Measurements from ENCODE around the gene HMOX2. TPM values are rescaled to one million over a fixed set of nuclear protein-coding genes. Genes with fewer than 3 reads are reported as not detected.

Gene HMOX2
- total and polyA plus RNA-seq, 2 experiments from 2014 or later = 68.8 to 108 TPM

GRCh38 chr16:4507588-4508345 lies 31.6 kb downstream of the HMOX2 start:
- Histone ChIP-seq H3K36me3 (replicated peaks; ENCODE audit: insufficient read depth, low read depth) (no peaks in the 10 kb centered on the region), H4K20me1 (ENCODE audit: insufficient read depth, poor library complexity, severe bottlenecking) (no peaks in the 10 kb centered on the region), H3K9me2 (replicated peaks; ENCODE audit: insufficient read depth) (no peaks in the 10 kb centered on the region), H3K4me2 (no peak overlapping the region), H3K27ac (no peak overlapping the region), H3K79me2 (peaks cover 11% of the 10 kb centered on the region), H3K9me3 (ENCODE audit: low read depth) (no peaks in the 10 kb centered on the region), H3K27me3 (no peaks in the 10 kb centered on the region), H3K4me1 (ENCODE audit: insufficient read depth) (no peaks in the 10 kb centered on the region), H2AFZ (no peak overlapping the region), H3K4me3 (no peak overlapping the region)
- 96% methylated on average over 17 of the region's 17 CpGs for whole genome bisulfite sequencing (ENCODE audit: low lambda C conversion rate, missing lambda C conversion rate)
- no peak for DNase-seq (ENCODE audit: low spot score)
- no peak for TF ChIP-seq EZH2phosphoT487 (IDR thresholded peaks at IDR 0.05; ENCODE audit: low read depth, severe bottlenecking, unreplicated experiment)
- TF ChIP-seq CTCF (IDR thresholded peaks at IDR 0.05; ENCODE audit: poor library complexity) = no peak
- TF ChIP-seq EZH2 (IDR thresholded peaks at IDR 0.05; ENCODE audit: borderline replicate concordance) = no peak

DNA sequence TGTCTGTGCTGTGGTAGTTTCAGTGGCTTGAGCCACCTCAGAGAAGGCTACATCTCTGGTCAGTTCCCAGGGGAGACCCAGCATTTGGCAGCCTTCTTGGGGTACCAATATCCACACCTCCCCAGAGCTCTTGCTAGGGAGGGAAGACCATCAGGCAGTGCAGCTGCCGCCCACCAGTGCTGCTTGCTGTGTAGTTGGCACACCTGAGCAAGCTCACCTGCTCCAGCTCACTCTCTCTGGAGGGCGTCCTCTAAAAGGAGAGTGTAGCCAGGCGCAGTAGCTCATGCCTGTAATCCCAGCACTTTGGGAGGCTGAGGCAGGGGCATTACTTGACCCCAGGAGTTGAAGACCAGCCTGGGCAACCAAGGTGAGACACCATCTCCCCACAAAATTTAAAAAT lies 32.6 kb downstream of the HMOX2 start:
- H3K36me3 ChIP-seq (replicated peaks; ENCODE audit: insufficient read depth, low read depth) = no peaks in the 10 kb centered on the region

DNA sequence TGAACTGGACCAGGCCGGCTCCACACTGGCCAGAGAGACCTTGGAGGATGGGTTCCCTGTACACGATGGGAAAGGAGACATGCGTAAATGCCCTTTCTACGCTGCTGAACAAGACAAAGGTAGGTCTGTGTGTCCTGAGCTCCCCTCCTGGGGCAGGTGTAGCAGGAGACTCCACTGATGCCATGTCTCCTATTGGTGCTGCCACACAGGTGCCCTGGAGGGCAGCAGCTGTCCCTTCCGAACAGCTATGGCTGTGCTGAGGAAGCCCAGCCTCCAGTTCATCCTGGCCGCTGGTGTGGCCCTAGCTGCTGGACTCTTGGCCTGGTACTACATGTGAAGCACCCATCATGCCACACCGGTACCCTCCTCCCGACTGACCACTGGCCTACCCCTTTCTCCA lies 33.2 kb downstream of the HMOX2 start:
- no peaks in the 10 kb centered on the region for H3K79me2 ChIP-seq

More for the DNA sequence above, 32.6 kb downstream of the HMOX2 start:
- no peaks in the 10 kb centered on the region for H4K20me1 ChIP-seq (ENCODE audit: insufficient read depth, poor library complexity, severe bottlenecking)
- DNase-seq (ENCODE audit: low spot score) = no peak
- no peak overlapping the region for H3K4me2 ChIP-seq
- peaks cover under 1% of the 10 kb centered on the region for H3K79me2 ChIP-seq
- TF ChIP-seq EZH2phosphoT487 (IDR thresholded peaks at IDR 0.05; ENCODE audit: low read depth, severe bottlenecking, unreplicated experiment) = no peak
- no peak for TF ChIP-seq EZH2 (IDR thresholded peaks at IDR 0.05; ENCODE audit: borderline replicate concordance)
- no peak for TF ChIP-seq CTCF (IDR thresholded peaks at IDR 0.05; ENCODE audit: poor library complexity)
- H3K9me3 ChIP-seq (ENCODE audit: low read depth) = no peaks in the 10 kb centered on the region
- no peak overlapping the region for H3K27ac ChIP-seq
- WGBS (ENCODE audit: low lambda C conversion rate, missing lambda C conversion rate) = 97% methylated on average over 3 of the region's 3 CpGs
- H3K9me2 ChIP-seq (replicated peaks; ENCODE audit: insufficient read depth) = no peaks in the 10 kb centered on the region
- H3K4me1 ChIP-seq (ENCODE audit: insufficient read depth) = no peaks in the 10 kb centered on the region
- no peak overlapping the region for H3K4me3 ChIP-seq
- no peaks in the 10 kb centered on the region for H3K27me3 ChIP-seq
- no peak overlapping the region for H2AFZ ChIP-seq

More for the DNA sequence above, 33.2 kb downstream of the HMOX2 start:
- H3K9me2 ChIP-seq (replicated peaks; ENCODE audit: insufficient read depth) = no peaks in the 10 kb centered on the region
- peaks cover under 1% of the 10 kb centered on the region for H4K20me1 ChIP-seq (ENCODE audit: insufficient read depth, poor library complexity, severe bottlenecking)
- H2AFZ ChIP-seq = no peak overlapping the region
- H3K36me3 ChIP-seq (replicated peaks; ENCODE audit: insufficient read depth, low read depth) = no peaks in the 10 kb centered on the region
- TF ChIP-seq CTCF (IDR thresholded peaks at IDR 0.05; ENCODE audit: poor library complexity) (no peak), EZH2phosphoT487 (IDR thresholded peaks at IDR 0.05; ENCODE audit: low read depth, severe bottlenecking, unreplicated experiment) (no peak), EZH2 (IDR thresholded peaks at IDR 0.05; ENCODE audit: borderline replicate concordance) (no peak)
- H3K4me3 ChIP-seq = no peak overlapping the region
- no peak for DNase-seq (ENCODE audit: low spot score)
- H3K4me1 ChIP-seq (ENCODE audit: insufficient read depth) = no peaks in the 10 kb centered on the region
- H3K9me3 ChIP-seq (ENCODE audit: low read depth) = no peaks in the 10 kb centered on the region
- no peak overlapping the region for H3K4me2 ChIP-seq
- no peaks in the 10 kb centered on the region for H3K27me3 ChIP-seq
- 96% methylated on average over 8 of the region's 8 CpGs for WGBS (ENCODE audit: low lambda C conversion rate, missing lambda C conversion rate)
- no peak overlapping the region for H3K27ac ChIP-seq
